HepG2 (cell line): ENCODE data around the gene A1CF. TPM values are rescaled to one million over a fixed set of nuclear protein-coding genes. Genes with fewer than 3 reads are reported as not detected.

ENCODE experiments used
- ARHGAP35 ChIP-seq: sonication (generic); formaldehyde crosslinking; IDR thresholded peaks from 2 replicates; pipeline ENCODE4 v1.9.0; 2022; ENCODE audit warnings: mild to moderate bottlenecking, inconsistent platforms, moderate library complexity, missing genetic modification reagents, borderline replicate concordance
- ARNT2 ChIP-seq: sonication (generic); formaldehyde crosslinking; IDR thresholded peaks from 2 replicates; pipeline ENCODE4 v1.8.0; 2022; ENCODE audit warnings: mild to moderate bottlenecking, low read depth, missing genetic modification reagents, moderate library complexity
- ATF1 ChIP-seq: IDR thresholded peaks from 2 replicates; pipeline ENCODE4 v1.6.1; 2016; ENCODE audit warnings: mild to moderate bottlenecking, control low read depth
- ERF ChIP-seq: IDR thresholded peaks from 2 replicates; pipeline ENCODE4 v1.6.1; 2018; ENCODE audit warnings: missing biosample characterization, missing genetic modification reagents
- FOXA3 ChIP-seq: IDR thresholded peaks from 2 replicates; pipeline ENCODE4 v1.6.1; 2016; ENCODE audit warnings: missing genetic modification reagents, missing compliant biosample characterization
- HMG20A ChIP-seq: IDR thresholded peaks from 2 replicates; pipeline ENCODE4 v1.6.1; 2016; ENCODE audit warnings: borderline replicate concordance
- HMGXB4 ChIP-seq, 2 experiments: sonication (generic) in 1 of 2; formaldehyde crosslinking in 1 of 2; IDR thresholded peaks; 2 replicates each; pipeline versions ENCODE4 v1.4.0 to v1.6.1; 2018 to 2020; ENCODE audit warnings: missing genetic modification reagents in 2 of 2, borderline replicate concordance in 1 of 2, low read depth in 1 of 2, mild to moderate bottlenecking in 1 of 2, missing biosample characterization in 1 of 2
- HNF1B ChIP-seq: sonication (generic); formaldehyde crosslinking; IDR thresholded peaks from 2 replicates; pipeline ENCODE4 v1.5.1; 2020; ENCODE audit warnings: mild to moderate bottlenecking, moderate library complexity, missing genetic modification reagents
- ISL2 ChIP-seq: sonication (generic); formaldehyde crosslinking; IDR thresholded peaks from 2 replicates; pipeline ENCODE4 v1.5.0; 2020; ENCODE audit warnings: missing genetic modification reagents
- JARID2 ChIP-seq: sonication (generic); formaldehyde crosslinking; IDR thresholded peaks from 2 replicates; pipeline ENCODE4 v1.8.1; 2023; ENCODE audit warnings: missing genetic modification reagents, inconsistent platforms; ENCODE audit not compliant: insufficient replicate concordance
- KMT2A ChIP-seq: sonication (generic); formaldehyde crosslinking; IDR thresholded peaks from 2 replicates; pipeline ENCODE4 v1.4.0; 2020; ENCODE audit warnings: missing genetic modification reagents
- MXD3 ChIP-seq: IDR thresholded peaks from 2 replicates; pipeline ENCODE4 v1.6.1; 2016; ENCODE audit warnings: mild to moderate bottlenecking, missing biosample characterization, missing genetic modification reagents
- RCOR2 ChIP-seq: IDR thresholded peaks from 2 replicates; pipeline ENCODE4 v1.6.1; 2016; ENCODE audit warnings: missing biosample characterization, missing genetic modification reagents
- RFXAP ChIP-seq: sonication (generic); formaldehyde crosslinking; IDR thresholded peaks from 2 replicates; pipeline ENCODE4 v1.4.0; 2020; ENCODE audit warnings: missing genetic modification reagents, borderline replicate concordance
- SP140L ChIP-seq: sonication (generic); formaldehyde crosslinking; IDR thresholded peaks from 2 replicates; pipeline ENCODE4 v1.4.0; 2020; ENCODE audit warnings: missing genetic modification reagents, borderline replicate concordance
- SRSF1 ChIP-seq: fragments of 200-400 bp; formaldehyde crosslinking; optimal IDR thresholded peaks from 2 replicates; pipeline ENCODE3; 2017; ENCODE audit warnings: mild to moderate bottlenecking, low read depth, low read length, moderate library complexity
- TBL1XR1 ChIP-seq: fragments of 150-350 bp; IDR thresholded peaks from 2 replicates; pipeline ENCODE4 v1.6.1; 2014; ENCODE audit warnings: borderline replicate concordance, low read length; ENCODE audit not compliant: partially characterized antibody
- TCF7 ChIP-seq: sonication (generic); IDR thresholded peaks from 2 replicates; pipeline ENCODE4 v1.6.1; 2016; ENCODE audit warnings: antibody characterized with exemption, low read depth
- TOE1 ChIP-seq: sonication (generic); formaldehyde crosslinking; IDR thresholded peaks from 2 replicates; pipeline ENCODE4 v1.4.0; 2020; ENCODE audit warnings: mild to moderate bottlenecking, missing genetic modification reagents
- ZBTB3 ChIP-seq: sonication (generic); formaldehyde crosslinking; IDR thresholded peaks from 2 replicates; pipeline ENCODE4 v1.4.0; 2020; ENCODE audit warnings: low read depth, mild to moderate bottlenecking, moderate library complexity, missing genetic modification reagents, borderline replicate concordance
- ZKSCAN1 ChIP-seq: fragments of 150-350 bp; IDR thresholded peaks from 2 replicates; pipeline ENCODE4 v1.6.1; 2014; ENCODE audit warnings: low read length
- ZKSCAN8 ChIP-seq: IDR thresholded peaks from 2 replicates; pipeline ENCODE4 v1.6.1; 2016; ENCODE audit warnings: borderline replicate concordance, missing genetic modification reagents, missing compliant biosample characterization
- ZNF225 ChIP-seq: sonication (generic); formaldehyde crosslinking; IDR thresholded peaks from 2 replicates; pipeline ENCODE4 v1.4.0; 2020; ENCODE audit warnings: mild to moderate bottlenecking, missing genetic modification reagents
- ZNF367 ChIP-seq: sonication (generic); formaldehyde crosslinking; IDR thresholded peaks from 2 replicates; pipeline ENCODE4 v1.4.0; 2020; ENCODE audit warnings: missing genetic modification reagents, borderline replicate concordance
- ZNF501 ChIP-seq: sonication (generic); formaldehyde crosslinking; IDR thresholded peaks from 2 replicates; pipeline ENCODE4 v1.5.1; 2020; ENCODE audit warnings: mild to moderate bottlenecking, moderate library complexity, missing genetic modification reagents
- ZNF563 ChIP-seq: sonication (generic); formaldehyde crosslinking; IDR thresholded peaks from 2 replicates; pipeline ENCODE4 v1.8.0; 2022; ENCODE audit warnings: mild to moderate bottlenecking, moderate library complexity, missing genetic modification reagents
- ZNF605 ChIP-seq: sonication (generic); formaldehyde crosslinking; IDR thresholded peaks from 2 replicates; pipeline ENCODE4 v1.8.0; 2022; ENCODE audit warnings: mild to moderate bottlenecking, missing genetic modification reagents
- ZNF674 ChIP-seq: sonication (generic); formaldehyde crosslinking; IDR thresholded peaks from 2 replicates; pipeline ENCODE4 v1.5.0; 2020; ENCODE audit warnings: low read depth, mild to moderate bottlenecking, missing genetic modification reagents
- polyA plus RNA-seq, 8 experiments: library from polyadenylated mRNA; depleted of rRNA in 3 of 8; stranded (reverse) in 7 of 8; unstranded in 1 of 8; fragments of >200 nt; fragmentation: Illumina TruSeq in 4 of 8; extraction: Trizol in 4 of 8; gene quantifications; 2 replicates each; pipeline versions ENCODE4 v1.2.1 to v1.2.3, GENCODE V29; 2011 to 2016; ENCODE audit warnings: low read depth in 4 of 8, missing spikeins in 1 of 8, mixed read lengths in 1 of 8; ENCODE audit not compliant: insufficient read depth in 1 of 8
- total RNA-seq, 5 experiments: library from RNA; depleted of rRNA; stranded (reverse); fragments of >200 nt; fragmentation: Illumina TruSeq; extraction: Trizol; gene quantifications; 2 replicates each; pipeline ENCODE4 v1.2.3, GENCODE V29; 2016; ENCODE audit warnings: low read depth in 1 of 5

The A1CF gene
- total and polyA plus RNA-seq, 2 of the 13 experiments (the other 11 are each of a cell fraction or from before 2014, with no cell fraction given) = 56.1 to 58.1 TPM

- TF ChIP-seq HNF1B (CRISPR knock-in tag) (peak; percentile 61; the same call in 1 of the 2 replicates), ATF1 (peak; percentile 32; the same call in 1 of the 2 replicates), TCF7 (peak; percentile 78), MXD3 (CRISPR knock-in tag) (no peak), TBL1XR1 (peak; percentile 87), ZKSCAN1 (no peak), ZNF367 (CRISPR knock-in tag) (no peak), ZNF605 (CRISPR knock-in tag) (0 out of 2 replicates have a peak, but pooled peaks have one; percentile 24), ZNF563 (CRISPR knock-in tag) (no peak), ZKSCAN8 (CRISPR knock-in tag) (peak; percentile 69; the same call in 1 of the 2 replicates), FOXA3 (CRISPR knock-in tag) (peak; percentile 95), ERF (CRISPR knock-in tag) (no peak; the same call in 1 of the 2 replicates), ZNF225 (no peak), ZBTB3 (CRISPR knock-in tag) (no peak), RCOR2 (CRISPR knock-in tag) (0 out of 2 replicates have a peak, but pooled peaks have one; percentile 52), SRSF1 (no peak), ARHGAP35 (CRISPR knock-in tag) (no peak), ZNF501 (CRISPR knock-in tag) (no peak), JARID2 (CRISPR knock-in tag) (no peak), ISL2 (CRISPR knock-in tag) (peak; percentile 92), ARNT2 (CRISPR knock-in tag) (0 out of 2 replicates have a peak, but pooled peaks have one; percentile 36), ZNF674 (CRISPR knock-in tag) (no peak), RFXAP (CRISPR knock-in tag) (0 out of 2 replicates have a peak, but pooled peaks have one; percentile 42), SP140L (CRISPR knock-in tag) (no peak), KMT2A (CRISPR knock-in tag) (peak; percentile 58; the same call in 1 of the 2 replicates), HMGXB4 (CRISPR knock-in tag; IDR thresholded peaks at IDR 0.05; ENCODE audit: borderline replicate concordance in 1 of 2, low read depth in 1 of 2) (peak in 1 of 2 experiments; percentile 51; a peak in 1 of 4 replicates), TOE1 (peak; percentile 93), HMG20A (CRISPR knock-in tag) (peak; percentile 95; the same call in 1 of the 2 replicates)
Measured at GRCh38 chr10:50882540-50882983, 2.9 kb downstream of the A1CF start (continued).
